Activated CD4-positive, CD25-positive, alpha-beta regulatory T cell treated with anti-CD3 and anti-CD28 coated beads, Interleukin-2, amount 50 U/mL, for 16 hours (primary cell): Measurements from ENCODE around the gene POLA2.

ENCODE experiments used
- DNase-seq: peaks from one replicate; pipeline ENCODE4 v3.0.0-alpha.2; 2020; ENCODE audit warnings: low read depth, low spot score

POLA2 gene

DNA sequence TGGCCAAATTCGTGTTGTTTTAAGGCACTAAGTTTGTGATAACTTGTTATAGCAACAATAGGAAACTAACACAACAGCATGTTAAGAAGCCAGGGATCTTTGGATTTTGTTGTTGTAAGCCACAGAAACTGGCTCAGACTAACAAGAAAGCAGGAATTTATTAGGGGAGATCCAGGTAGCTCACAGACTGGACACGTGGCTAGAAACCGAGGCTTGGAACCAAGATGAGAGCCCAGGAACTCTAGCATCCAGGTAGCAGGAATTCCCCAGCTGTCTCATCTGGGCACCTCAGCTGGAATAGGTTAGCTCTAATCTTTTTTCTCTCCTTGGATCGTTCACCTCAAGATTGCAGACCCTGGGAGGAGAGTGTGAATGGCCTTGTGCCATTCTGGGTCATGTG is 24.9 kb downstream of the POLA2 start:
- no peak for DNase-seq

DNA sequence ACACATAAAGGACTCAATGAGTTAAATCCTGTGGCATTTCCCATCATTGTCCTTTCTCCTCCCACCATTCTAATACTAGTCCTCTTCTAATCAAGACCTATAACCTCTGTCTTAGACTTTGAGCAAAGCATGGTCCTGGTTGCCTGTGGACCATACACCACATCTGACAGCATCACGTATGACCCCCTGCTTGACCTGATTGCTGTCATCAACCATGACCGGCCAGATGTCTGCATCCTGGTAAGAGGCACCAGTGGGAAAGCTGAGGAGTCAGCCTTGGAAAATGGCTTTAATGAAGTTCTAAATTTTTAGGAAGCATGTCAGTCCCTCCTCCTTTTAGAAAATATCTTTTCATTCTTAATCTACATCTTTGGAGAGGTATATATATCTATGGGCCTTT is 25.8 kb downstream of the POLA2 start:
- DNase-seq = no peak

DNA sequence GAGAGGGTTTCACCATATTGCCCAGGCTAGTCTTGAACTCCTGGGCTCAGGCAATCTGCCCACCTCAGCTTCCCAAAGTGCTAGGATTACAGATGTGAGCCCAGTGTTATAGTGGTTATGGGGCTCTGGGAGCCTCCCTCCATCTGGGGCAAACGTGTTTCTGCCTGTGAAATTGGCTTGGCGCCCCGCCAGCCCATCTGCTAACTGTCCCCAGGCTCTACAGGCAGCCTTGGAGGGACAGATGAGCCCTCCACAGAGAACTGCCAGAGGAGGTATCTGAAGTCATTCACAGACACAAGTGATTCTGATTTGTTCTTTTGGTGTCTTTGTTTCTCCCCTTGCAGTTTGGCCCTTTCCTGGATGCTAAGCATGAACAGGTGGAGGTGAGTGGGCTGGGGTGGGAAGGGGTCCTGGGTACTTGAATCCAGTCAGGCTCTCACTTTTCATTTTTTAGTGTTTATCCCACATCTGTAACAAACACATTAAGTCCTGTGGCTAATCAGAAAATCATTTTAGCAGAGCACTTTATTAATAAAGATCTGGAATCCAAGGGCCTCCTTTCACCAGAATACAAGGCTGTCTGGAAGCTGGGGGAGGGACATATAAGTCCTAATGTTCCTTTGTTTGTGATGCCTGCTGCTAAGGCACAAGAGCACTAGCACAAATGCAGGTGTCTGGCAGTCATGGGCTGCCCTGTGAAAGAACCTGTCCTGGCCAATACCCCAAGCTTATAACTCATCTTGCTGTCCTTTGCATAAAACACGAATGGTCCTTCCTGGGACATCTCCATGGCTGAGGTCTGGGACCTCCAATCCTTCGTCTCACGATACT is 27.2 kb downstream of the POLA2 start:
- no peak for DNase-seq

DNA sequence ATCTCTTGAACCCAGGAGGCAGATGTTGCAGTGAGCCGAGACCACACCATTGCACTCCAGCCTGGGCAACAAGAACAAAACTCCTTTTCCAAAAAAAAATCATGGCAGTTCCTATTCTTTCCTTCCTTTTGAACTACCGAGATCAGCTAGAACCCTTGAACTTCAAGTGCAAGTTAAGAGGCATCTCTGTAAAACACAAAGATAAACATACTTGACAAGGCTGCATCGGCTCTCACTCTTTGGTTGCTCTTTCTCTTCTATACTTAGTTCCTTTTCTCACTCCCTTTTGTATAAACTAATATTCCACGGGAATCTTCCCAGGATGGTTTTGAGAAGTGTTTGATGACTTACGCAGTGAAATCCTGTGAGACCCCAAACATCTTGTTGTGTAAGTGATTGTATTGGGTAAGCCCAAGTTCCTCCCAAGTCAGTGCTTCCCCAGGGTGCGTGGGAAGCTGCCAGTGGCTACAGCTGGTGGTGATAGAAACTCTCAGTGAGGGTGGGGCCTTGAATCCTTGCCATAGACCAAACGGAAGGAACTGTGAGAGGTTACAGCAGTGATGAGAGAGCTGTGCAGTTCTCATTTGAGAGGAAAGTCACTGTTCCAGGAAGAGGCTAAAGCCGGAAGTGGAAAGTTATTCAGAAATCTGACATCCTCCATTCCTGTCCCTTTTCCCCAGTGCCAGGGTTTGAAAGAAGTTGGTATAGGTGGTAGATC is 28.8 kb downstream of the POLA2 start:
- no peak for DNase-seq

DNA sequence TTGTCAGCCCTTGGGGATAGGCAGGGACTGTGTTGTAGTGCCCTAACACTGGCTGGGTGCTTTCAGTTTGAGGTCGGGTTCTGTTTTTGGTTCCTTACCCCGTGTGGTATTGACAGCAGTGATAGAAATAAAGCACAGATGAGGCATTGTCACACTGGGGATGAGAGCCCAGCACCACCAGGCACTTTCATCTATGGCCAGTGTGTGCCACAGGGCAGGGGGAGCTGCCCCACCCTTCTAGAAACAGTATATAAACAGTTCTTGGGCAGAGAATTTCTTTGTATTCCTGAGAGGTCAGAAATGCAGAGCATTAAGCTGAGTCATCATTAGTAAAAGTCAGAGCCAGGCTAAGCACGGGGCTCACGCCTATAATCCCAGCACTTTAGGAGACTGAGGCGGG is 29.9 kb downstream of the POLA2 start:
- no peak for DNase-seq

DNA sequence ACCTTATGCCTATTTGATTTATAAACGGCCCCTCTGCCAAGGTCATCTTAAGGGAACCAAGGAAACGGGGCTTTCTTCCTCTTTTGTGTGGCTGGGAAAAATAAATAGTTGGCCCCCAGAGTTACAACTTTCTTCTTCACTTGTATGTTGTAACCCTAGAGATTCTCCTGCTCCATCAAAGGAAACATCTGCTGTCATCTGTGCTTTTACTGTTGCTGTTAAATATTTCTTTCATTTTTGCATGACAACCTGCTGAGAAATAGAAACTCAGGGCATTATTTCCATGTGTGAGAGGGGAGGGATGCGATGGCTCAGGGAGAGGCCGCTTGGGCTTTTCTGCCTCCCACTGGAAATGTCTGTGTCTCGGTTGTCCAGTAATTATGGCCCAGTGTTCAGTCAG is 31.1 kb downstream of the POLA2 start:
- DNase-seq = no peak

DNA sequence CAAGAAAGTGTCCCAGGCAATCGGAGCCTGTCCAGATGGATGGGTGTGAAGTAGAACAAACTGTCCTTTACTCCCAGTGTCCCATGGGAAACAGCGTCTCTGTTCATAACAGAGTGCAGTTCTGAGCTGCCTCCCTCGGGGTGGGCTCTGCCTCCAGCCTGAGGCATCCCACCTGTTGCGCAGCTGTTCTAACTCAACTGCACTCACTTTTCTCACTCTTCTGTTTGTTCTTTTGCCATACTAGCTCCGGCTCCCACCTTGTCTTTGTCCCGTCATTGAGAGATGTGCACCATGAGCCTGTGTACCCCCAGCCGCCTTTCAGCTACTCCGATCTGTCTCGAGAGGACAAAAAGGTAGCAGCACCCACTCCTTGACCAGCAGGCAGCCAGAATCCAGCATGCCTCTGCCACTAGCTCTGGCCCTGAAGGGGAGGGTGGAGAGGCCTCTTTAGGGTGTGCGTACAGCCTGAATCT is 32.2 kb downstream of the POLA2 start:
- no peak for DNase-seq

DNA sequence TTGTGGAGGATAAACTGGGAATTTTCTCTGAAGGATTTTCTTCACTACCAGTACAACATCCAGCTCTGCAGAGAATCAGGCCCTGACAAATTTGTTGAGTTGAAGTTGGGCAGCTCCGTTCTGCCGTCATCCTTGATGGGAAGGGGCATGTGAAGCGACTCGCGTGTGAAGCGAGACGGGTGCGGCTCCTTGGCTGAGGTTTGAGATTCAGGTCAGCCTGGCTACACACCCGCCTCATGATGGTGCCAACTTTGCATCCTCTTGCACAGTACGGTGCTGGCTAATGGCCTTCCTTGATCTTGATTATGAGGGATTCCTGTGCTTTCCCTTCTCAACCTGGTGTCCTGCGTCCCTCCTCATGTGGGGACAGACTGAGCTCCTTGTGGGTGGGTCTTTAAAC is 33.2 kb downstream of the POLA2 start:
- DNase-seq = no peak

DNA sequence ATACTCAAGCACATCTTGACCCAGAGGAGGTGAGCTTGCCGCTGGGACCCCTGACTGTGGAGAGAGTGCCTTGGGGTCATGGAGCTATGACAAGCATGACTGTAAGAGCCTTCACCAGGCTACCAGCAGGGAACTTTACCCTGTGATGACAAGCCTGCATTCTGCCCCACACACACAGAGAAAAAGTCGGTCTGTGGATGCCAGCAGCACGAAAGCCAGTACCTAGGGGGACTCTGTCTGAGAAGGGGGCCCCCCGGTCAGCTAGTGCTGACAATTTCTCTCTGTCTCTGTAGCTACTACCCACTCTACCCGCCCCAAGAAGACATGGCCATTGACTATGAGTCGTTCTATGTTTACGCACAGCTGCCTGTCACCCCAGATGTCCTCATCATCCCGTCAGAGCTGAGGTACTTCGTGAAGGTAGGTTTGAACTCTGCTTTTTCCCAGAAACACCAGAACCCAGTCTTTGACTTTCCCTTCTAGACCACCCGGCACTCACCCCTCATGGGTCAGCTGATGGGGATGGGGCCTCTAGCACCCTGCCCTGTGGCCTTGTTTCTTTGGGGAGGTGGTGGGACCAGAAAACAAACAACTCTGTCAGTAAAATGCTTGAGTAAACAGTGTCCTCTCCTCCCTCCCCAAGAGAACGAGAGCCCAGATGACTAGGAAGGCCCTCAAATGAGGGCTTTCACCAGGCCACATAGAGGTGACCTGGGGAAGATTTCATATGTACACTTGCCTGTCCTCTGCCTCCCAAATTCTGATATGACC is 34.0 kb downstream of the POLA2 start:
- DNase-seq = no peak

DNA sequence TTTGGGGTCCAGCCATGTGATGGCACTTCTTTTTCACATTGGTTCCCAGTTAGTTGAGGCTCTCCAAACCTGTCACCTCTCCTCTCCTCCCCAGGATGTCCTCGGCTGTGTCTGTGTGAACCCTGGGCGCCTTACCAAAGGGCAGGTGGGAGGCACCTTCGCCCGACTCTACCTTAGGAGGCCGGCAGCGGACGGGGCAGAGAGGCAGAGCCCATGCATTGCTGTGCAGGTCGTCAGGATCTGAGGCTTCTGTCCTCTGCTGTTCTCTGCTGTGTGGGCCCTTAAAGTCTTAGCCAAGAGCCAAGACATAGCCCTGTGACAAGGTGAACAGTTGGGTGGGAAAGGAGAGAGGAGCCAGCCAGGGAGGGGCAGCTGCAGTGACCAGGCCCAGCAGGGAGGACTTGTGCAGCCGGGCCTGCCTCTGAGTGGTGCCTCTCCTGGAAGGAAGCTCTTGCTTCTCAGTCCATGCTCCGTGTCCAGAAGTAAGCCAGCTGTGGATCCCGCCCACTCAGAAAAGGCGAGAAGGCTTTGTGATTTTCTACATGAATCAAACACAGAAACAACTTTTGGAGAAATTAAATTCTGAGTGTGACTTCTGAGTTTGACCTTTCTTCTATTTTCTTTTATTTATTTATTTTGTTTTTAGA is 35.4 kb downstream of the POLA2 start:
- no peak for DNase-seq

DNA sequence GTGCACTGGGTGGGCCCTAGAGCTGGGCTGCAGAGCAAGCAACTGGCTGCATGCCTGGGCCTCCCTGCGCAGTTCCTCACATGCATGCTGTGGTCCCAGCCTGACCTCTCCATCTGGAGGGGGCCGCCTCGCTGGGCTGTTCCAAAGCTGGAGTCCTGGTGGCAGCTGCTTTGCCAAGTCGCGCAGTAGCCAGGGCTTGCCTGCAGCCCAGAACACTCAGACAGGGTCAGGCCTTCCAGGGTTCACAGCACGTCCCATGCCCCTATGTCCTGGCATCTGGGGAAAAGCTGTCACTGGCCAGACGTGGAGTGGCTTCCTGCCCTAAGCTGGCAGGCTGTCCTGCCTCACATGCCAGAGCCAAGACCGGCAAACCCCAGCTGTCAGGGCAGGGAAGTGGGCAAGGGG is 36.4 kb downstream of the POLA2 start:
- no peak for DNase-seq

DNA sequence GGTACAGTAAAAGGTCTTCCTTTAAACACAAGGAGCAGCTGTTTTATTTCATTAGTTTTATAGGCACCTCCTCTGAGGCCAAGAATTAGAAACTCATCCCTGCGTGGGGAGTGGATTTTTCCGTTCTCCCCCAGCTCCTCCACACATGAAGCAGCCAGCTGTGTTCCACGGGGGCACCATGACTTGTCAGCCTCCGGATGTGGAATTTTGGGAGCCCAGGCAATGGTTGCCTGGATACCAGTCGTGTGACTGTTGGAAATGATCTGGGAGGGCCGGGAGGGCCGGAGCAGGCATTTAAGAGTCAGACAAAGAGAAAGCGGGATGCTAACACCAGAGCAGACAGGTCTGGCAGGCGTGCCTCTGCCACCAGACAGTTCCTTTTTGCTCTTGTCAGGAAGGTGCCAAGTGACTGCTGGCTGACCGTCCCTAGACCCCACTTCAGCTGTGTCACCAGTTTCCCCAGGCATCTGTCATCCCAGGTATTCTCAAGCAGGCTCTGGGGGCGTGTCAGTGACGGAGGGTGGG is 37.0 kb downstream of the POLA2 start:
- no peak for DNase-seq

DNA sequence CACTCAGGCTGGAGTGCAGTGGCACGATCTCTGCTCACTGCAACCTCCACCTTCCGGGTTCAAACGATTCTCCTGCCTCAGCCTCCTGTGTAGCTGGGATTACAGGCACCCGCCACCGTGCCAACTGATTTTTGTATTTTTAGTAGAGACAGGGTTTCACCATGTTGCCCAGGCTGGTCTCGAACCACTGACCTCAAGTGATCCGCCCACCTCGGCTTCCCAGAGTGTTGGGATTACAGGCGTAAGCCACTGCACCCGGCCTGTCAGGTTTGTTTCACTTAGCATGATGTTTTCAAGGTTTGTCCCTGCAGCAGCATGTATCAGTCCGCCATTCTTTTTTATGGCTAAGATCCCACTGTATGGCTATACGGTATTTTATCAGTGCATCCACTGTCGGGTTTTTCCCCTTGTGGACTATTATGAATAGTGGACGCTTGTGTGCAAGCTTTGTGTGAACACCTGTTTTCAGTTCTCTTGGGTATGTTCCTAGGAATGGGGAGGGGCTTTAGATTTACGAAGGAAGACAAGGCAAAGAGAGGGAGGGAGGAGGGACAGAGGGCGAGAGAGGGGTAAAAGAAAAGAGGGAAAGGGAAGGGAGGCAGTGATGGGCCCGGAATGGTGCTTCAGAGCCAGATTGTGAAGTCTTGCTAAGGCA is 39.0 kb downstream of the POLA2 start:
- DNase-seq = no peak

DNA sequence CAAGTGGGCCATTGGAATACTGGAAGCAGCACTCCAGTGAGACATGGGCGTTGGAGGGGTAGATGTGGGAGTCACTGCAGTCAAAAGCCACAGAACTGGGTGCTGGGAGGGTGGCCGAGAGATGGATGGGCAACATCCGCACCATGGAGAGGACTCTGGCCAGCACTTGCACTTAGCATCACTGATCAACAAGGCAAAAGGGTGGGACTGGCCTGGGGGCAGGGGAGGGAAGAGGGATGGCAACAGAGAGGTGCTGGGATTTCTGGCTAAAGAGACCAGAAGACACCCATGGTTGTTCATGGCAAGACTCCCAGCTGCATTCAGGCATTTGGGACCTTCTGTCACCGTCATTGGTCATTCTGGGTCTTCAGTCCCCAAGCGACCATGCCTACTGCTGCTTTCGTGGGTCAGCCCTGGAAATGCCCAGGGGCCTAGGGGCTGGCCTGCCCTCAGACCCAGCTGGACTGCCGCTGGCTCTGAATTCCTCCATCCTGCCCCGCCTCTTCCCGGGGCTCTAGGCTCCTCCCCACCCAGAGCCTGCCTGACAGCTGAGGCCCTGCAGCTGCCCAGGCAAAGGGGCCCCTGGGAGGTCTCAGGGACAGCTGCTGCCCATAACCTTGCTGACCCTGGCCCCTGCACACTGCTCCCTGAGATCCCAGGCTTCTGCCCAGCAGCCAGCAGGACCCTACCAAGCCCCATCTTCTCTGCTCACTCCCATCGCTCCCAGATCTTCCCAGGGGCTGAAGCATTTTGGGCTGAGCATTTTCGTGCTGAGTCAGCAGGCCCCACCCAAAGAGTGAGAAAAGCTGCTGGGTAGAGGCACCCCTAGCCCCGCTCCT is 39.9 kb downstream of the POLA2 start:
- no peak for DNase-seq

DNA sequence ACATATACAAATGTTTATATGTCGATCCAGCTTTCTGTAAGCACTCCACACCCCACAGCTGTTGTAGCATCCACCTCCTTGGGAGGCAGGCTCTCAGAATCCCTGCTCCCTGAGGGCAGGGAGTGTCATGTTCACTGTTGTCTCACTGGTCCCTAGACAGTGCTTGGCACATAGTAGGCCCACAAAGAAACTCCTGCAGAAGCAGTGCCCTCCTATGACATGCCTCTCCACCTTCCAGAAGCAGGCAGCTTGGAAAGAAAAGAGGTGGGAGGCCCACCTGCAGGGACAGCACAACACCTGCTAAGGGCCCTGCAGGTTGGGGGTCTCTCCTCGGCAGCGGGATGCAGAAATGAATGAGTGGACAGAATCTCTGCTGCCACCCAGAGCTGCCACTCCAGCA is 41.8 kb downstream of the POLA2 start:
- DNase-seq = no peak

DNA sequence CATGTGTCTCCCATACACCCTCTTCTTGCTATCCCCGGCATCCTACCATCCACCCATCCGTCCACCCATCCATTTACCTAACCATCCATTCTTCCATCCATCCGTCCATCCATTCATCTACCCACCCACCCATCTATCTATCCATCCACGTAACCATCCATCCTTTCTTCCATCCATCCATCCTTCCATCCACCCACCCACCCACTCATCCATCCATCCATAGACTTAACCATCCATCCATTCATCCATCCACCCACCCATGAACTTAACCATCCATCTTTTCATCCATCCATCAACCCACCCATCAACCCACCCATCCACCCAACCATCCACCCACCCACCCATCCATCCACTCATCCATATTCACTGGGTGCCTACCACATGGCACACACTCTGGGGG is 42.3 kb downstream of the POLA2 start:
- no peak for DNase-seq

DNA sequence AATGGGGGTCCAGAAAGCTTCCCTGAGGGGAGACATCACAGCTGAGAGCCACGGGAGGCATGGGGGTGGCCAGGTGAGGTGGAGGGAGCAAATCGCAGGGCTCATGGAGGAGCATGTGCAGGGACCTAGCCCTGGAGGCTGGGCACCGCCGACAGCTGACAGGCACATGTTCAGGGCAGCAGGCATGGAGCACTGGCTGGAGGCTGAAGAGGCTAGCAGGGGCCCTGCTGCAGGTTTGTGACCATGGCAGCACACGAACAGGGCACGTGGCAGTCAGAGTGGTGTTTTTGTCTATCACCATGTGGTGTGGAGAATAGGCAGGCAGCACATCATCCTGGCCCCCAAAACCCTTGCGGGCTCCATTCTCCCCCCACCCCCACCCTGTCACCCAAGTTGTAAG is 42.9 kb downstream of the POLA2 start:
- DNase-seq = no peak

DNA sequence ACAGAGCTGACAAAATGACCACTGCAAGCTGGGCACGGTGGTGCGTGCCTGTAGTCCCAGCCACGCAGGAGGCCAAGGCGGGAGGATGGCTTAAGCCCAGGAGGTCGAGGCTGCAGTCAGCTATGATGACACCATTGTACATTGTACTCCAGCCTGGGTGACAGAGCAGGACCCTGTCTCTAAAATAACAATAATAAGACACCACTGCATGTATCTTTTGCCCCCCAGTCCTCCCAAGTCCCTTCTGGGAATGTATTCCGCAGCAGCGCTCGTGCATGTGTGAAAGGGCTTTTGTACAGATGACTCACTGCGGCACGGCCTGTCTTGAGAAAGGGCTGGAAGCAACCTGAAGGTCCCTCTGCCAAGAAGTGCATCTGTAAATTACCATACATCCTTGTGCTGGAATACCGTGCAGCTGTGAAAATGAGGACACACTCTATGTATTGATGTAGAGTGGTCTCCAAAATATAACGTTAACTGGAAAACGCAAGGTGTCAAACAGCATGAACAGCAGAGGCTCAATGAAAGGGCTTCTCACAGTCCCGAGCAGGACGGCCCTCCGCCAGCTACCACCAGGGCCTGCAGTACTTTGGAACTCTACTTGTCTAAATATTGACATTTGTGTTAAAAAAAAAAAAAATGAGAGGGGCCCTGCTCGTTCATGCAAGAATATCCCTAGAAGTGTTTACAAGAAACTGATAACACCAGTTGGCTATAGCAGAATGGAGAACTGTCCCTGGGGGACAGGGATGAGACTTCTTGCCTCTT is 43.9 kb downstream of the POLA2 start:
- no peak for DNase-seq
